ENCODE measurements around the gene PSMD7. TPM values are rescaled to one million over a fixed set of nuclear protein-coding genes. Genes with fewer than 3 reads are reported as not detected.

The PSMD7 gene
- total RNA-seq (ENCODE audit: low replicate concordance) = 64.9 and 76.3 TPM in 2 replicates

GRCh38 chr16:74296432-74297144 lies at the start of gene PSMD7:
Gene PSMD7, plus strand, starts transcription at chr16:74296814. Its CDS starts 101 bp downstream, at chr16:74296915.

Other genes starting within 250 kb of the PSMD7 start
- gene NPIPB15, start 79.5 kb downstream of the PSMD7 start, total RNA-seq (ENCODE audit: low replicate concordance) = 0.70 TPM in 1 of 2 replicates, not detected in the other
- gene CLEC18B, start 124.7 kb downstream of the PSMD7 start, total RNA-seq (ENCODE audit: low replicate concordance) = 0.47 and 4.1 TPM in 2 replicates